ENCODE measurements around the gene RTN1.
A peak's percentile ranks its signal among the peaks of the same experiment; 100 is the strongest.

RTN1 gene

GRCh38 chr14:59601056-59601455, 269.5 kb downstream of the RTN1 start:
- no peak for DNase-seq

- DNase-seq, result no peak
Observed at GRCh38 chr14:59600211-59600945, 270.2 kb downstream of the RTN1 start.

- DNase-seq, result no peak
Observed at GRCh38 chr14:59595071-59595470, 275.5 kb downstream of the RTN1 start.

- no peak for DNase-seq
Observed at GRCh38 chr14:59591641-59592370, 278.8 kb downstream of the RTN1 start.

- DNase-seq, result no peak
Observed at GRCh38 chr14:59588101-59588500, 282.5 kb downstream of the RTN1 start.

GRCh38 chr14:59585891-59586554, 284.6 kb downstream of the RTN1 start:
- DNase-seq, result no peak

- no peak for DNase-seq
Observed at GRCh38 chr14:59583755-59584154, 286.8 kb downstream of the RTN1 start.

- no peak for DNase-seq
Observed at GRCh38 chr14:59582845-59583509, 287.6 kb downstream of the RTN1 start.

- no peak for DNase-seq
Observed at GRCh38 chr14:59582161-59582560, 288.4 kb downstream of the RTN1 start.

GRCh38 chr14:59580911-59581310, 289.7 kb downstream of the RTN1 start:
- DNase-seq, result no peak

- DNase-seq, result peak; percentile 46
Observed at GRCh38 chr14:59576332-59577294, 294.0 kb downstream of the RTN1 start, which contains the start of gene CCDC175. Gene CCDC175, minus strand, starts transcription at chr14:59576812. Its CDS starts 37 bp downstream, at chr14:59576775.

- DNase-seq, result peak; percentile 25
Observed at GRCh38 chr14:59570122-59570521, 300.5 kb downstream of the RTN1 start.

- DNase-seq, result no peak
Observed at GRCh38 chr14:59566725-59567124, 303.9 kb downstream of the RTN1 start.

GRCh38 chr14:59566296-59566695, 304.3 kb downstream of the RTN1 start:
- DNase-seq, result no peak

- DNase-seq, result no peak
Observed at GRCh38 chr14:59565087-59565486, 305.5 kb downstream of the RTN1 start.

- DNase-seq, result no peak
Observed at GRCh38 chr14:59564366-59564765, 306.2 kb downstream of the RTN1 start.

- DNase-seq, result no peak
Observed at GRCh38 chr14:59547310-59547709, 323.3 kb downstream of the RTN1 start.
